ENCODE data around the gene CPA1.

- TF ChIP-seq CTCF (IDR thresholded peaks at IDR 0.05; ENCODE audit: insufficient read depth, low read length, poor library complexity, severe bottlenecking) (no peak), EZH2phosphoT487 (conservative IDR thresholded peaks at IDR 0.05; ENCODE audit: low read length) (no peak)
These were observed 35.9 kb upstream of the CPA1 start, which contains the start of gene CPA5 for GRCh38 chr7:130344271-130344866.
